GM12892 (cell line): ENCODE measurements around the gene ITGA3.

Experiments used
- POLR2A ChIP-seq: IDR thresholded peaks from 2 replicates; pipeline ENCODE4 v1.6.1; 2011; ENCODE audit warnings: low read depth, low read length, control low read depth
- POLR2AphosphoS5 ChIP-seq: IDR thresholded peaks from 2 replicates; pipeline ENCODE4 v1.6.1; 2011; ENCODE audit warnings: low read depth, low read length, control low read depth

GRCh38 chr17:50096758-50097157 lies 40.8 kb downstream of the ITGA3 start:
- TF ChIP-seq POLR2AphosphoS5 = no peak
- no peak for TF ChIP-seq POLR2A
